GM21390 (cell line): ENCODE measurements around the gene C1QTNF9.
"Not testable (repeated sequence)": the region's sequence is repeated elsewhere in the genome, so short reads cannot be mapped to it uniquely, and the experiment has no call there.

Experiments
- ATAC-seq: cut with Tn5 transposase; IDR thresholded peaks from one replicate; pipeline ENCODE4 v1.9.1; 2021; ENCODE audit not compliant: unreplicated experiment

C1QTNF9 gene

DNA sequence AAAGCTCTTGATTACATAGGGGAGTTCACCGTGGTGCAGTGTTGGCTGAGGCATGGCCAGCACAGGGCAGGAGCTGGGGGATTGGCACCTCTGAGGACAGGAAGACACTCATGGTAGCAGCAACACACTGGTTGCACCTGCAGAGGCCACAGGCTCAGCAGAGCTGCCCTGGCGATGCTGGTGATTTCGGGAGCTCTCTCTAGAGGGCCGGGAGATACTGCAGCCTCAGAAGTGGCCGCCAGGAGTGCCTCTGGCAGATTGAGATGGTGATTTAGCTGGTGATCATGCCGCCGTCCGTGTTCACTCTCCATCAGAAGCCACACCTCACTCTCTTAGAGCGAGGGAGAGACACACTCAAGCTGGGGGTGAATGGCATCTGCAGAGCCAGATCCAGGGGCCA, 49.9 kb downstream of the C1QTNF9 start:
- ATAC-seq = not testable (repeated sequence)

GRCh38 chr13:24360106-24360505, 50.7 kb downstream of the C1QTNF9 start:
- no peak for ATAC-seq

GRCh38 chr13:24361113-24361512, 51.7 kb downstream of the C1QTNF9 start:
- ATAC-seq = no peak

GRCh38 chr13:24361852-24362366, 52.5 kb downstream of the C1QTNF9 start:
- no peak for ATAC-seq

DNA sequence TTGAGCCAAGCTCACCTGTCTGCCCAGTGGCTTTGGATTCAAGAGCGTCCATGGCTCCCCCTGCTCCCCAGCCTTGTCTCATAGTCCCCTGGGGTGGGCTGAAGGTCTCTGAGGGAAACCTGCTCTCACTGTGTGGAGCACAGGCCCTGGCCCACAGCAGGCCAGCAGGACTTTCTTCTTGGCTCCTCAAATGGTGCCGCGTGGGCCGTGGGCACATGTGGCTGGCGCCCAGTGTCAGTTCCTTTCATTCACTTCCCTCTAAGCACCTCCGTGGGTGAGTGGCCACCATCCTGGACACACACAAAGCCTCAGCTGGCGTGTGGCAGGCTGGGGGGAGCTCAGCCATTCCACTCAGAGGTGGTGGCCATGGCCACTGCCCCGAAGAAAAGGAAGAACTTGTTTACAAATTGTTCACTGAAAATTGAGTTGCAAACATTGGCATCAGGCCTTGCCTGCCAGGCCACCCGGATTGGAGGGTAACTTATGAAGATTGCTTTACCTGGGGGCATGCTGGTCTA, 53.1 kb downstream of the C1QTNF9 start:
- ATAC-seq = no peak

DNA sequence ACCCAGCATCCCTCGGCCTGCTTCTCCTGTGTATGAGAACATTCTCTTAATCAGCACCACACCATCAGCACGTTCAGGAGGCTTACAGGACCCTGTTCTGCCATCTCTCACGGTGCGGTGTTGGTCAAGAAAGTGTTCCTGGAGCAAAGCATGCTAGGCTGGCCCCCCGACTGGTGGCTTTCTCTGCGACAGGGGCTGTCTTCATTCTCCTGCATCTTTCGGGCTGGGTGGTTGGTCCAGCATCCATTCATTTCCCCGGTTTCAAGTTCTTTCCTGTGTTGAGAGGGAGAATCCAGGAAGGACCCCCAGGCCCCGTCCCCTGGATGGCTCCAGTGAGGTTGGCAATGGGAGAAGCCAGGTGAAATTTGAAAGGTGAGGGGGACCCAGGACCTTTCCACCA, 55.8 kb downstream of the C1QTNF9 start:
- ATAC-seq = no peak

DNA sequence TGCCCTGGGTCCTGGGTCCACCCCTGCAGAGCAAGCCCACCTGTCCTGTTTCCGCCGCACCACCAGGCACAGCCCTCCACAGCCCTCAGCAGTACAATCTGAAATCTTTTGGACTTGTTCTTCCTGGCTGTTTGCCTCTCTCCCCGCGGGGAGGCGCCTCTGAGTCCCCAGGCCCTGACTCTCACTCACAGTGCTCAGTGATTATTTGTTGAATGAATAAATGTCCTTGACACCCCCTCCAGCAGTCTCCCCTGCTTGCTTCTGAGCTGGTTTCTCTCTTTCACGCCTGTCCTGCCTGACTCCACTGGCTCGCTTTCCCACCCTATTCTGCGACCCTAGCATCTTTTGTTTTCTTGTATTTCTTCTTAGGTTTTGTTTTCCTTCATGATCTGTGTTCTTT, 56.9 kb downstream of the C1QTNF9 start:
- not testable (repeated sequence) for ATAC-seq

DNA sequence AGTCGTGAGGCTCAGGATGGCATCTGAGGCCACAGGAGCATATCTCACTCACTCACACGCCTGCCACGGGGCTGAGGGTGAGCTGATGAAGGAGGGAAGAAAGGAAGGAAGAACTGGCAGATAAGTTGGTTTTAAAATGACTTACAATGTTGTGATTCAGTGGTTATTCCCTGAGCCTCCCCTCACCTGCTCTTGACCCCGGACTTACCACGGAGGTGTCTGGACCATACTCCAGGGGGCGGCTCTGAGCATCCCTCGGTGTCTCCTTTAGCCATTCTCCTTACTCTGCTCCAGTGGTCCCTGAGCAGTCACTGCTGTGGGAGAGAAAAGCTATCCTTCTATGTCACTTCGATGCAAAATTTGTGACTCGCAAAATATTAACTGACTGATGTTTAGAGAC, 61.9 kb downstream of the C1QTNF9 start:
- not testable (repeated sequence) for ATAC-seq
